HG03045 (cell line): ENCODE results near the gene FGFRL1.

Experiments used
- ATAC-seq: cut with Tn5 transposase; IDR thresholded peaks from one replicate; pipeline ENCODE4 v1.9.1; 2021; ENCODE audit warnings: mild to moderate bottlenecking, moderate library complexity; ENCODE audit not compliant: unreplicated experiment

The FGFRL1 gene

GRCh38 chr4:1021386-1022050 is 10.1 kb downstream of the FGFRL1 start:
- no peak for ATAC-seq

DNA sequence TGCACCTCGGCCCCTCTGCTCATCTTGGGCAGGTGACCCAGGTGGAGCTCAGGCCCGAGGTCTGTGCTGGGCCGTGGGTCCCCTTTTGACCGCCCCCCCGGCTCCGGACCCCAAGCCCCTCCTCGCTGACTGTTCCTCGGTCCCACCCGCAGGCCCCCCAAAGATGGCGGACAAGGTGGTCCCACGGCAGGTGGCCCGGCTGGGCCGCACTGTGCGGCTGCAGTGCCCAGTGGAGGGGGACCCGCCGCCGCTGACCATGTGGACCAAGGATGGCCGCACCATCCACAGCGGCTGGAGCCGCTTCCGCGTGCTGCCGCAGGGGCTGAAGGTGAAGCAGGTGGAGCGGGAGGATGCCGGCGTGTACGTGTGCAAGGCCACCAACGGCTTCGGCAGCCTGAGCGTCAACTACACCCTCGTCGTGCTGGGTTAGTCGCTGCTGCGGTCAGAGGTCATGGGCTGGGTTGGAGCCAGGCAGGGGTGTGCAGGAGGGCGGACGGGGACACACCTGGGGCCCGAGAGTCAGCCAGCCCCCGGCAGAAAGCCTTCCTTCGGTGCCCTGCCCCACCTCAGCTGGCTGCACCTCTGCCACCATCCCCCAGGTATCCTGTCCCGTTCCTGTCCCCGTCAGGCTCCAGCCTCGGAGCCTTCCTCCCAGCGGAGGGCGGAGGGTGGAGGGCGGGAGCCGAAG is 10.8 kb downstream of the FGFRL1 start:
- ATAC-seq: no peak

DNA sequence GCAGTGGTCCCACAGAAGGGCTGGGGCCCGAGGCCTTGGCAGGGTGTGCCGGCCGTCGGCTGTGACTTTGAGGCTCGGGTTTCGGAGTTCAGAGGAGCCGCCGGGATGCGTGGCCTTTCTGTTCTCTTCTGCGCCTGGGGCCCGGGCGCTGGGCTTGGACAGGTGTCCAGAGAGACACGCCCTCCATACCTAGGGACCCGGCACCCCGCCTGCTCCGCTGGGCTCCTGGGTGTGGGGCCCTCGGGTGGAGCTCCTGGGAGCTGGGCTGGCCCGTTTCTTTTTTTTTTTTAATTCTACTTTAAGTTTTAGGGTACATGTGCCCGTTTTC is 11.3 kb downstream of the FGFRL1 start:
- no peak for ATAC-seq

DNA sequence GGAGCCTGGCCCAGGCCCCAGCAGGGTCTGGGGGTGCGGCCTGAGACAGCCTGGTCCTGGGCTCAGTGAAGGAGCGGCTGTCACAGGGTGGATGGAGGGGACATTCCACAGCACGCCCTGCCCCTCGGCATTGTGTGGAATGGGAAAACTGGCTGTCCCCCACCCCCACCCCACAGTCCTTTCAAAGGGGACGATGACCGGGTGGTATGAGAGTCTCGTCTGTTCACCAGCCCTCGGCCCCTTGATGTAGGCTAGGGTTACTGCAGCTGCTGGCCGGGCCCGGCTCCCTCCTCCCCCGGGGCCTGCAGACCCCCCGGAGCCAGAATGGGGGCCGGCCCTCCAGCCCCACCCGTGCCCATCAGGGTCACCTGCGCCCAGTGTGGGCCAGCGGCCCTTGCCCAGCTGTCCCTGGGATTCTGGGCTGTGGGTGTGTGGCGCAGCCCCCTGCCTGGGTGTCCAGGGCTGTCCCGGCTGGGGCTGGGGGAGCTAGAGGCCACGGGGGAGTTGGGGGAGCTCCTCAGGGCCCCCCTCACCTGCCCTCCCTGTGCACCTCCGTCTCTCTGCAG is 11.7 kb downstream of the FGFRL1 start:
- ATAC-seq: no peak

GRCh38 chr4:1023895-1024740 is 12.7 kb downstream of the FGFRL1 start:
- ATAC-seq: no peak

DNA sequence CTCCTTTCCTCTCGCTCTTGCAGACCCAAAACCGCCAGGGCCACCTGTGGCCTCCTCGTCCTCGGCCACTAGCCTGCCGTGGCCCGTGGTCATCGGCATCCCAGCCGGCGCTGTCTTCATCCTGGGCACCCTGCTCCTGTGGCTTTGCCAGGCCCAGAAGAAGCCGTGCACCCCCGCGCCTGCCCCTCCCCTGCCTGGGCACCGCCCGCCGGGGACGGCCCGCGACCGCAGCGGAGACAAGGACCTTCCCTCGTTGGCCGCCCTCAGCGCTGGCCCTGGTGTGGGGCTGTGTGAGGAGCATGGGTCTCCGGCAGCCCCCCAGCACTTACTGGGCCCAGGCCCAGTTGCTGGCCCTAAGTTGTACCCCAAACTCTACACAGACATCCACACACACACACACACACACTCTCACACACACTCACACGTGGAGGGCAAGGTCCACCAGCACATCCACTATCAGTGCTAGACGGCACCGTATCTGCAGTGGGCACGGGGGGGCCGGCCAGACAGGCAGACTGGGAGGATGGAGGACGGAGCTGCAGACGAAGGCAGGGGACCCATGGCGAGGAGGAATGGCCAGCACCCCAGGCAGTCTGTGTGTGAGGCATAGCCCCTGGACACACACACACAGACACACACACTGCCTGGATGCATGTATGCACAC is 13.6 kb downstream of the FGFRL1 start:
- no peak for ATAC-seq

GRCh38 chr4:1026115-1026514 is 14.7 kb downstream of the FGFRL1 start:
- ATAC-seq: peak; percentile 58

- ATAC-seq: no peak
Observed at GRCh38 chr4:1027219-1027914, 15.9 kb downstream of the FGFRL1 start.

GRCh38 chr4:1027915-1028238 is 16.5 kb downstream of the FGFRL1 start:
- no peak for ATAC-seq

DNA sequence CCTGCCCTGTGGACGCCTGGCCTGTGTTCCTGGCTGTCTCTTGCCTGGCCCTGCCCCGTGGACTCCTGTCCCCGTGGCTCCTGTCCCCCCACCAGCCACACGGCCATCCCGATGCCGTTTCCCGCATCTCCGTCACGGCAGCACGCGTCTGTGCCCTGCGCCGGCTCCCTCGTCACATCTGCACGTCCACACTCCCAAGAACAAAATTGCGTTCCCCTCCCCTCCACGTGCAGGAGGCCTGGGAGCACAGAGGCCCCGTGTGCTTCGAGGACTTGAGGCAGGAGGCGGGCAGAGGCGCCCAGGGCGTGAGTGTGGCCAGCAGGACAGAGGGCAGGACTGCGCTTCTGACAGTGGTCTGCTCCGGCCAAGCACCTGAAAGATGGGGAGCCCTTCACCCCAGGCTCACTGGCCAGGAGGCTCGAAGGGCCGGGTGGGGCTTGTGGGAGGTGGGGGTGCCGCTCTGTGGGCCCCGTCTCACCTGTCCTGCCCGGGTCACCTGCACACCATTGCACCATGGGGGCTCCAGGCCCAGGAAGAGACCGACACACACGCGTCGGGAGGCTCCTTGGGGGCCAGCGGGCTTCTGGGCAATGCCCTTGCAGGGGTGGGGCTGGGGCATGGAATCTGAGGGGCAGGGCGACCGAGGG is 17.3 kb downstream of the FGFRL1 start:
- no peak for ATAC-seq

DNA sequence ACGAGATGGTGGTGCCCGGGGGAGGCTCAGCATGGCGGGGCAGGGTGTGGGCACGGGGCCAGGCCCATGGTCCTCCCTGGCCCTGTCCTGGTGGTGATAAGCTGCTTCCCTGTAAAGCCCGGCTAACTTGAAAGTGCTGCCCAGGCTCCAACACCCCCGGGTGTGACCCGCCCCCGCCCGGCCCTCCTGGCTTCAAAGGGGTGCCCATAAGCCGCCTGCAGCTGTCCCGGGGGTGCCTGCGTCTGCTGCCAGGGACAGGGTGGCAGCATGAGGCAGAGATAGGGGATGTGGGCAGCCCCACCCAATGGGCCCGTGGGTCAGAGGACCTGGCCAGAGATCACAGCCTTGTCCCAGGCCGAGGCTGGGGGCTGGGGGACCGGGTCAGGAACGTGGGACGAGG is 18.1 kb downstream of the FGFRL1 start:
- ATAC-seq: no peak

DNA sequence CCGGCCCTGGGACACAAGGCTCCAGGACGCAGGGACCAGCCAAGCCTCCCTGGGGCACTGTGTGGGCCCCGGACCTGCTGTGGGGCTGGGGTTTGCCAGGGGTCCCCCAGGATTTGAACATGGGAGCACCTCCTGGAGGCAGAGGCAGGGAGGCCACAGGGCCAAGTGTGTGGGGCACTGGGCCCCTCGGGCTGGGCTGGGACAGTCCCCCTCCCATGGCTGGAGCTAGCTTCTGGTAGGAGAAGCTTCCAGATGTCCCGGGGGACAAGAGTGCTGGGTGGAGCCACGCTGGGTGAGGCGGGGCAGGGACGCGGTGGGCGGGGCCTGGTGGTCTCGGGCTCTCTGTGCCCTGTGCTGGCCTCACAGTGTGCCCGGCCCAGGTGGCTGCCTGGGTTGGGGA is 18.6 kb downstream of the FGFRL1 start:
- no peak for ATAC-seq

GRCh38 chr4:1030559-1030958 is 19.1 kb downstream of the FGFRL1 start:
- no peak for ATAC-seq

DNA sequence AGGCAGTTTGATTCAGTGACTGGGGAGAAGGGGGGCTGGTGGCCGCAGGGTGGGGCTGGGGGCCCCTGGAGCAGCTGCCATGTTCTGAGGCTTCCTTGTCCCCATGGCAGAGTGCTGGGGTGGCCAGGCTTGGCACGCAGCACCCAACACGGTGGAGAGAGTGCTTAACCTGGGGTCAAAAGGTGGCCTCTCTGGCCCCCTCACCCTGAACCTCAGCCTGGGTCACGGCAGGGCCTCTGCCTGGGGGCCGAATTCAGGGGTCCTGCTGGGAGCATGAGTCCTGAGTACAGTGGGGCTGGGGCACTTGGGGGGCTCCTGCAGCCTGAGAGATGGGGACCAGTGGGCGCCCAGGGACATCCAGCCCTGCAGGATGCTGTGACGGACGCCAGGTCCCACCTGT is 19.9 kb downstream of the FGFRL1 start:
- ATAC-seq: no peak

DNA sequence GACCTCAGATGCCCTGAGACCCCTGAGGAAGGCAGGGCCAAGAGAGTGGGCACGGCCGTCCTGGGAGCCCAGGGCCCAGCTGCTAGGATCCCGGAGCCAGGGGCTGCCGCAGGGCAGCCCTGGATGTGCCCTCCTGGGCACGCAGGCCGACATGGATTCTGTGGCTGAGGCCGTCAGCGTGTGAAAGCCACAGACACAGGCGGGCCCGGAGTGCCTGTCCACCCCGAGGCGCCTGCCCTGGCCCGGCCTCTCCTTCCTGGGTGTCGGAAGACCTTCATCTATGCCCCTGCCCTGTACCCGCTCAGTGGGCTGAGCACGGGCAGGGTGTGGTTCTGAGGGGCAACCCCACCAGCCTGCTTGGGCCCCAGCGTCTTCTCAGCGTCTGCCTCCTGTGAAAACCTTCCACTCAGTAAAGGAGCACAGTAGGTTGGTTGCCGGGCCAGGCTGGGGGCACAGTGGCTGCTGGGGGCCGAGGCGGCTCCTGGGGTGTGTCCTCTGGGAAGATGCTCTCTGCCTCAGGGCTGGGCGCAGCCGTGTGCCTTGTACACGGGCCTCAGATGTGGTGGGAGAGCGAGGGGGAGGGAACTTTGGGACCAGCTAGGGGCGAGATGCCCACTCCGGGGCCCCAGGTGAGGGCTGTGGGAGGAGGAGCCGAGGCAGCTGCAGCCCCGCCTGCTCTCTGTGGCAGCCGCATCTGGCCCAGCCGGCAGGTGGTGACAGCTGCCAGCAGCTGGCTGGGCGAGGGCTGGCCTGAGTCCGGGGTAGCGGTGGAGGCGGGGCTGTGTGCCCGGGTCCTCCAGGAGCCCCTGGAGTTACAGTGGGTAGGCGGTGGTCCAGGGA is 20.8 kb downstream of the FGFRL1 start:
- ATAC-seq: no peak

GRCh38 chr4:1032861-1033260 is 21.4 kb downstream of the FGFRL1 start:
- no peak for ATAC-seq

DNA sequence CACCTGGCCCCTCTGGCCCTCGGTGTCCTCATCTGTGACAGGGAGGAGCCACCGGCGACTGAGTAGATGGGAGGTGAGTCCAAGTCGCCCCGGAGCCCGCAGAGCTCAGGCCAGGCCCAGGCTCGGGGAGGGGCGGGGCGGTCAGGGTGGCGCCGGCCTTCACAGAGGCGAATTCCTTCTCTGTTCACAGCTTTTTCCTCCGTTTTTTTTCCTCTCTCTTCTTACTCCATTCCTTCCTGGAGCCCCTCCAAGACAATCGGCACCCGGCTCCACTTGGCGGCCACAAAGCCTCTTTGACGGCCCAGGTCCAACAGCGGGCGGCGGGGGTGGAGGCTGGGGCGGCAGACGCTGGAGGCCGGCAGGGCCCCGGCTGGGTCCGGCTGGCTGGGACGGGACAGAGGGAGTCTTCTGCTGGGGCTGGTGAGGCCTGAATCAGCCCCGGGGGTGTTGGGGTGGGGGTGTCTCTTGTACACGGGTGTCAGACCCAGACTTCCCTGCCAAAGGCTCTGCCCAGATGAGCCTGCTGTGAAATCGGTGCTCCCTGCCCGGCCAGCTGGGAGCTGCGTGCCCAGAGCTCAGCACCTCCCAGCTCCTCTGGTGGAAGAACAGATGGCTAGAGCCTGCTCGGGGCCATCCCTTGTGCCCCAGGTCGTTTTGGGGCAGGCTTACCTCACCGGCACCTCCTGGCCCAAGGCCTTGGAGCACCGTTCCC is 22.6 kb downstream of the FGFRL1 start:
- no peak for ATAC-seq

- no peak for ATAC-seq
Observed at GRCh38 chr4:1035510-1035909, 24.1 kb downstream of the FGFRL1 start.

GRCh38 chr4:1036095-1036494 is 24.7 kb downstream of the FGFRL1 start:
- ATAC-seq: no peak
